DND-41 (cell line): ENCODE results near the gene CDKL4.

ENCODE experiments used
- CTCF ChIP-seq: IDR thresholded peaks from 2 replicates; pipeline ENCODE4 v1.5.1; 2012; ENCODE audit warnings: borderline replicate concordance, low read length, moderate library complexity, mild to moderate bottlenecking; ENCODE audit not compliant: poor library complexity, severe bottlenecking; ENCODE audit errors: extremely low read depth
- EZH2 ChIP-seq: IDR thresholded peaks from 3 replicates; pipeline ENCODE4 v1.6.1; 2012; ENCODE audit warnings: borderline replicate concordance, low read depth, mild to moderate bottlenecking, moderate library complexity, low read length, inconsistent platforms; ENCODE audit not compliant: severe bottlenecking

- TF ChIP-seq CTCF (no peak), EZH2 (no peak)
These were observed 68.6 kb downstream of the CDKL4 start for GRCh38 chr2:39175026-39175812.
